H1 (cell line): Measurements from ENCODE around the gene PXDN. TPM values are rescaled to one million over a fixed set of nuclear protein-coding genes. Genes with fewer than 3 reads are reported as not detected.

Source experiments
- CTCF ChIA-PET: fragments of 300-600 bp; sonication (Branson Sonifier 250); formaldehyde crosslinking; loops from one replicate; lab custom pipeline; 2021; ENCODE audit not compliant: partially characterized antibody; lab: Charles Lee
- POLR2A ChIA-PET: fragments of 300-600 bp; sonication (Branson Sonifier 250); formaldehyde crosslinking; loops from one replicate; lab custom pipeline; 2021; ENCODE audit warnings: inconsistent platforms; ENCODE audit not compliant: partially characterized antibody; lab: Charles Lee
- DNase-seq, 2 experiments: peaks; one replicate each; pipeline versions ENCODE4 v3.0.0 to v3.0.0-alpha.2; 2010 to 2022; ENCODE audit warnings: low spot score in 2 of 2, low read depth in 1 of 2, mixed read lengths in 1 of 2
- FAIRE-seq: peaks from 2 replicates; lab custom pipeline; 2011; peaks lifted over from hg19 to GRCh38; lab: Jason Lieb, UNC
- H2AFZ ChIP-seq: 2 replicates; pipeline ENCODE4 v1.8.1; 2012; ENCODE audit warnings: low read length, inconsistent platforms
- H2AK5ac ChIP-seq: 2 replicates; pipeline ENCODE4 v1.6.1; 2013; ENCODE audit warnings: low read depth, low read length
- H2BK120ac ChIP-seq: replicated peaks from 2 replicates; pipeline ENCODE3; 2013; ENCODE audit warnings: low read depth, low read length, inconsistent platforms
- H2BK12ac ChIP-seq: 2 replicates; pipeline ENCODE4 v1.6.1; 2013; ENCODE audit warnings: low read depth, low read length
- H2BK15ac ChIP-seq: 2 replicates; pipeline ENCODE4 v1.6.1; 2013; ENCODE audit warnings: low read length
- H2BK20ac ChIP-seq: 2 replicates; pipeline ENCODE4 v1.6.1; 2013; ENCODE audit warnings: low read length
- H2BK5ac ChIP-seq: 2 replicates; pipeline ENCODE4 v1.6.1; 2013; ENCODE audit warnings: low read depth, low read length
- H3K14ac ChIP-seq: 2 replicates; pipeline ENCODE4 v1.6.1; 2013; ENCODE audit warnings: inconsistent platforms; ENCODE audit not compliant: insufficient read length
- H3K18ac ChIP-seq: 2 replicates; pipeline ENCODE4 v1.6.1; 2013; ENCODE audit warnings: low read length; ENCODE audit errors: extremely low read depth
- H3K23ac ChIP-seq: 2 replicates; pipeline ENCODE4 v1.6.1; 2013; ENCODE audit warnings: inconsistent platforms; ENCODE audit not compliant: insufficient read length
- H3K23me2 ChIP-seq: 2 replicates; pipeline ENCODE4 v1.6.1; 2013; ENCODE audit warnings: low read depth, low read length
- H3K27ac ChIP-seq: 2 replicates; pipeline ENCODE4 v1.6.1; 2011; ENCODE audit warnings: low read depth, low read length, inconsistent platforms
- H3K27me3 ChIP-seq, 4 experiments: replicated peaks in 1 of 4; 1 replicate in 1 of 4; 2 replicates in 3 of 4; pipeline versions ENCODE4 v1.6.1 to v1.8.1; 2011 to 2013; ENCODE audit warnings: low read length in 3 of 4, mild to moderate bottlenecking in 3 of 4, inconsistent platforms in 2 of 4, mixed read lengths in 2 of 4, moderate library complexity in 1 of 4; ENCODE audit not compliant: control insufficient read depth in 3 of 4, insufficient read depth in 3 of 4; ENCODE audit errors: extremely low read depth in 1 of 4
- H3K36me3 ChIP-seq, 4 experiments: 2 replicates each; pipeline versions ENCODE4 v1.6.1 to v1.8.1; 2011 to 2013; ENCODE audit warnings: mild to moderate bottlenecking in 4 of 4, low read length in 3 of 4, moderate library complexity in 2 of 4, control low read depth in 1 of 4, inconsistent platforms in 1 of 4; ENCODE audit not compliant: insufficient read depth in 4 of 4, control insufficient read depth in 2 of 4
- H3K4ac ChIP-seq: replicated peaks from 2 replicates; pipeline ENCODE3; 2013; ENCODE audit warnings: low read length, low read depth, mixed read lengths, inconsistent platforms; ENCODE audit not compliant: insufficient read length
- H3K4me1 ChIP-seq, 4 experiments: replicated peaks in 1 of 4; 1 replicate in 1 of 4; 2 replicates in 3 of 4; pipeline versions ENCODE4 v1.6.1 to v1.8.1; 2011 to 2013; ENCODE audit warnings: low read length in 3 of 4, inconsistent platforms in 2 of 4, mixed read lengths in 1 of 4; ENCODE audit not compliant: insufficient read depth in 4 of 4, control insufficient read depth in 3 of 4
- H3K4me2 ChIP-seq, 2 experiments: 2 replicates each; pipeline versions ENCODE4 v1.6.1 to v1.8.1; 2011 to 2013; ENCODE audit warnings: low read depth in 2 of 2, low read length in 2 of 2, control low read depth in 1 of 2, inconsistent platforms in 1 of 2, mild to moderate bottlenecking in 1 of 2; ENCODE audit not compliant: insufficient read depth in 1 of 2
- H3K4me3 ChIP-seq, 4 experiments: fragments of 200-600, 300-600 bp in 1 of 4; sonication (generic), shearing (Covaris generic), sonication (Bioruptor Twin) in 1 of 4; 2 replicates each; pipeline versions ENCODE4 v1.5.1 to v1.8.1; 2011 to 2016; ENCODE audit warnings: low read length in 4 of 4, low read depth in 3 of 4, control low read depth in 2 of 4, inconsistent platforms in 2 of 4, mild to moderate bottlenecking in 2 of 4, mixed read lengths in 1 of 4, moderate library complexity in 1 of 4; ENCODE audit not compliant: insufficient read depth in 2 of 4; ENCODE audit errors: extremely low read depth in 1 of 4
- H3K56ac ChIP-seq: replicated peaks from 2 replicates; pipeline ENCODE3; 2013; ENCODE audit warnings: low read depth, mild to moderate bottlenecking, mixed read lengths, low read length, inconsistent platforms; ENCODE audit not compliant: insufficient read length
- H3K79me1 ChIP-seq: 2 replicates; pipeline ENCODE4 v1.6.1; 2013; ENCODE audit warnings: low read depth, low read length, control low read depth
- H3K79me2 ChIP-seq, 2 experiments: 2 replicates each; pipeline versions ENCODE4 v1.6.1 to v1.8.1; 2012 to 2013; ENCODE audit warnings: low read length in 2 of 2, mild to moderate bottlenecking in 2 of 2, inconsistent platforms in 1 of 2; ENCODE audit not compliant: insufficient read depth in 2 of 2, control insufficient read depth in 1 of 2
- H3K9ac ChIP-seq, 4 experiments: replicated peaks in 1 of 4; 1 replicate in 1 of 4; 2 replicates in 3 of 4; pipeline versions ENCODE4 v1.6.1 to v1.8.1; 2011 to 2013; ENCODE audit warnings: low read depth in 3 of 4, low read length in 3 of 4, control low read depth in 2 of 4, mild to moderate bottlenecking in 2 of 4, moderate library complexity in 2 of 4, inconsistent platforms in 1 of 4; ENCODE audit errors: extremely low read depth in 1 of 4
- H3K9me3 ChIP-seq, 2 experiments: 2 replicates each; pipeline versions ENCODE4 v1.6.1 to v1.8.1; 2012 to 2013; ENCODE audit warnings: mild to moderate bottlenecking in 2 of 2, moderate library complexity in 2 of 2, control low read depth in 1 of 2, inconsistent platforms in 1 of 2, low read depth in 1 of 2, low read length in 1 of 2, mixed read lengths in 1 of 2; ENCODE audit not compliant: insufficient read depth in 2 of 2
- H4K20me1 ChIP-seq, 2 experiments: replicated peaks in 1 of 2; 2 replicates each; pipeline versions ENCODE3 to v1.8.1; 2011 to 2013; ENCODE audit warnings: inconsistent platforms in 2 of 2, low read length in 2 of 2, mild to moderate bottlenecking in 1 of 2; ENCODE audit not compliant: insufficient read depth in 2 of 2, control insufficient read depth in 1 of 2
- H4K5ac ChIP-seq: 2 replicates; pipeline ENCODE4 v1.6.1; 2013; ENCODE audit warnings: low read length, low read depth, mixed read lengths, inconsistent platforms; ENCODE audit not compliant: insufficient read length
- H4K8ac ChIP-seq: 2 replicates; pipeline ENCODE4 v1.8.0; 2013; ENCODE audit warnings: mild to moderate bottlenecking, moderate library complexity, low read length, inconsistent platforms; ENCODE audit not compliant: insufficient read depth; ENCODE audit errors: extremely low read depth
- H4K91ac ChIP-seq: replicated peaks from 2 replicates; pipeline ENCODE3; 2013; ENCODE audit warnings: low read length, mixed read lengths, inconsistent platforms; ENCODE audit not compliant: insufficient read length
- EZH2 ChIP-seq: fragments of 200-600 bp; sonication (generic); IDR thresholded peaks from 2 replicates; pipeline ENCODE4 v1.7.1; 2012; ENCODE audit warnings: low read depth, mild to moderate bottlenecking, moderate library complexity, low read length, inconsistent platforms; ENCODE audit not compliant: severe bottlenecking
- HDAC6 ChIP-seq: IDR thresholded peaks from one replicate; pipeline ENCODE4 v1.7.1; 2012; ENCODE audit warnings: low read depth, mild to moderate bottlenecking, inconsistent platforms, low read length, moderate library complexity
- JUND ChIP-seq: IDR thresholded peaks from 2 replicates; pipeline ENCODE4 v1.6.1; 2011; ENCODE audit warnings: mild to moderate bottlenecking, improper control_type of control experiment, low read length
- KDM1A ChIP-seq: fragments of 200-600, 300-600 bp; sonication (generic); IDR thresholded peaks from 2 replicates; pipeline ENCODE4 v1.7.1; 2016; ENCODE audit warnings: mild to moderate bottlenecking, low read length, borderline replicate concordance
- NRF1 ChIP-seq: IDR thresholded peaks from 2 replicates; pipeline ENCODE4 v1.6.1; 2011; ENCODE audit warnings: mild to moderate bottlenecking, low read depth, low read length, improper control_type of control experiment
- POLR2A ChIP-seq, 2 experiments: IDR thresholded peaks; 1 replicate in 1 of 2; 2 replicates in 1 of 2; pipeline ENCODE4 v1.6.1; 2011; ENCODE audit warnings: low read depth in 2 of 2, low read length in 2 of 2, mild to moderate bottlenecking in 2 of 2; ENCODE audit errors: control extremely low read depth in 1 of 2
- RFX5 ChIP-seq: IDR thresholded peaks from 2 replicates; pipeline ENCODE4 v1.6.1; 2011; ENCODE audit warnings: low read depth, low read length, improper control_type of control experiment, borderline replicate concordance
- RNF2 ChIP-seq: fragments of 200-900, 300-1000 bp; sonication (generic); IDR thresholded peaks from 2 replicates; pipeline ENCODE4 v1.7.1; 2016; ENCODE audit warnings: borderline replicate concordance, low read depth, mild to moderate bottlenecking, antibody characterized with exemption, low read length; ENCODE audit not compliant: poor library complexity, severe bottlenecking; ENCODE audit errors: missing control alignments
- SIRT6 ChIP-seq: IDR thresholded peaks from one replicate; pipeline ENCODE4 v1.7.1; 2012; ENCODE audit warnings: low read length, inconsistent platforms
- TAF1 ChIP-seq: IDR thresholded peaks from 2 replicates; pipeline ENCODE4 v1.6.1; 2011; ENCODE audit warnings: mild to moderate bottlenecking, low read depth, low read length
- USF2 ChIP-seq: IDR thresholded peaks from 2 replicates; pipeline ENCODE4 v1.6.1; 2011; ENCODE audit warnings: low read length, improper control_type of control experiment
- WGBS, 2 experiments: shearing (Covaris generic) in 1 of 2; methylation state at CpG; one replicate each; pipeline versions ENCODE4 v1.1.6 to v1.1.7; 2013 to 2015; ENCODE audit warnings: low lambda C conversion rate in 2 of 2, mixed read lengths in 2 of 2, inconsistent platforms in 1 of 2, low coverage in 1 of 2, missing lambda C conversion rate in 1 of 2; ENCODE audit not compliant: insufficient replicate concordance in 2 of 2, insufficient coverage in 1 of 2, insufficient read length in 1 of 2; ENCODE audit errors: extremely low coverage in 1 of 2, missing lambda C conversion rate in 1 of 2; 5-methylcytosine and 5-hydroxymethylcytosine counted together
- polyA plus RNA-seq, 7 experiments: library from polyadenylated mRNA; depleted of rRNA in 3 of 7; stranded (reverse) in 5 of 7; unstranded in 2 of 7; fragments of >200 nt in 5 of 7; fragments of 200-250 nt in 2 of 7; gene quantifications; 1 replicate in 5 of 7; 2 replicates in 1 of 7; 4 replicates in 1 of 7; pipeline versions ENCODE4 v1.2.1 to v1.2.3, GENCODE V29; 2011 to 2013; ENCODE audit warnings: missing spikeins in 2 of 7, mixed read lengths in 2 of 7
- total RNA-seq: library from RNA; stranded (reverse); fragmentation: NEBNext Ultra II Directional; extraction: Animal tissue kit (Norgen Biotek cat#: 25700); gene quantifications from 2 replicates; pipeline ENCODE4 v1.2.1, GENCODE V29; 2021

PXDN gene
- total and polyA plus RNA-seq, 2 of the 8 experiments (the other 6 are each of a cell fraction or from before 2014, with no cell fraction given) = 104 to 141 TPM

- 87% methylated on average over 19 of the region's 19 CpGs; no CpG with 5 or more reads in 1 of the 2 experiments for WGBS, 2 experiments
- Histone ChIP-seq H3K79me1 (peaks cover 9% of the 10 kb centered on the region), H3K9ac (no peak overlapping the region), H3K79me2 (peaks cover 9 to 84% of the 10 kb centered on the region in 2 experiments), H3K23ac (no peak overlapping the region), H2AFZ (no peak overlapping the region), H2BK120ac (no peak overlapping the region), H3K4ac (no peak overlapping the region), H3K27me3 (no peaks in the 10 kb centered on the region), H3K56ac (no peak overlapping the region), H3K27ac (no peak overlapping the region), H4K5ac (no peak overlapping the region), H2BK12ac (no peak overlapping the region), H4K91ac (no peak overlapping the region), H4K20me1 (peaks cover 0 to 11% of the 10 kb centered on the region in 2 experiments), H4K8ac (no peak overlapping the region), H3K9me3 (peaks cover 0 to 9% of the 10 kb centered on the region in 2 experiments; a peak in 2 of 4 replicates), H3K4me3 (no peak overlapping the region), H2BK15ac (no peak overlapping the region), H3K4me2 (no peak overlapping the region), H3K18ac (no peak overlapping the region), H3K23me2 (no peaks in the 10 kb centered on the region; the same call in 1 of the 2 replicates), H3K36me3 (no peaks in the 10 kb centered on the region; a peak in 1 of 8 replicates), H3K4me1 (peaks cover 0 to 20% (median 4%) of the 10 kb centered on the region in 4 experiments; a peak in 5 of 7 replicates), H2BK20ac (no peak overlapping the region), H2BK5ac (no peak overlapping the region), H3K14ac (no peak overlapping the region), H2AK5ac (no peak overlapping the region)
- no peak for FAIRE-seq
- POLR2A ChIA-PET = interaction anchor here (0.9 to 2.4 kb wide), 7 partner anchors 9 to 1062 kb away, joined by 3 to 11 read pairs (median 4); partner anchors contain the start of gene TMEM18
- no peak for DNase-seq
- CTCF ChIA-PET = interaction anchor here (0.7 to 2.1 kb wide), 8 partner anchors 9 to 192 kb away, joined by 3 to 11 read pairs (median 3); no protein-coding TSS in a partner anchor
- TF ChIP-seq RFX5 (no peak), RNF2 (no peak), NRF1 (no peak), HDAC6 (no peak), POLR2A (IDR thresholded peaks at IDR 0.05; ENCODE audit: control extremely low read depth in 1 of 2, low read depth in 2 of 2, low read length in 2 of 2) (no peak), EZH2 (no peak), SIRT6 (no peak), KDM1A (no peak), JUND (no peak), TAF1 (no peak), USF2 (no peak)
Measured at GRCh38 chr2:1738646-1739302, 5.5 kb downstream of the PXDN start.
